ENCODE results near the gene ICAM1. TPM values are rescaled to one million over a fixed set of nuclear protein-coding genes. Genes with fewer than 3 reads are reported as not detected.

The ICAM1 gene
- polyA plus RNA-seq, 1 of the 3 experiments (the other 2 are of a cell fraction) = 14.5 TPM

DNA sequence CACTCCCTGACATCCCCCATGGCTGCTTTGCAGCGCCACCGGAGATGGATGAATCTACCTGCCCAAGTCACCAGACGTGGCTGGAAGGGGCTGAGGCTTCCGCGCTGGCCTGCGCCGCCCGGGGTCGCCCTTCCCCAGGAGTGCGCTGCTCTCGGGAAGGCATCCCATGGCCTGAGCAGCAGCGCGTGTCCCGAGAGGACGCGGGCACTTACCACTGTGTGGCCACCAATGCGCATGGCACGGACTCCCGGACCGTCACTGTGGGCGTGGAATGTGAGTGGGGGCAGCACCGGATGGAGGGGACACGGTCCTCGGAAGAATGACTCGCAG, 23.4 kb downstream of the ICAM1 start (continued):
- TF ChIP-seq CTCF (IDR thresholded peaks at IDR 0.05) = no peak

DNA sequence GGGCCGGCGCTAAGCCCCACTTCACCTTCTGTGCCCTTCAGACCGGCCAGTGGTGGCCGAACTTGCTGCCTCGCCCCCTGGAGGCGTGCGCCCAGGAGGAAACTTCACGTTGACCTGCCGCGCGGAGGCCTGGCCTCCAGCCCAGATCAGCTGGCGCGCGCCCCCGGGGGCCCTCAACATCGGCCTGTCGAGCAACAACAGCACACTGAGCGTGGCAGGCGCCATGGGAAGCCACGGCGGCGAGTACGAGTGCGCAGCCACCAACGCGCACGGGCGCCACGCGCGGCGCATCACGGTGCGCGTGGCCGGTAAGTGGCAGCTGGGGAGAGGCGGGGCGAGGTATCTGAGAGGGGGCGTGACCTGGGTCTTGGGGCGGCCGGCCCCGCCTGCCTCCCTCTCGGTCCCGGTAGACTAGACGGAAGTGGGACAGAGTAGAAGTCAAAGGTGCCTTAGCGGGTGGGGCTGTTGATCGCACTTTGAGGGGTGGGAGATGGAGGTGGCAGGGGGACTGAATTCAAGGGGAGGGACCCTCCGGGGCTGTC, 24.5 kb downstream of the ICAM1 start:
- Histone ChIP-seq H3K4me3 (ENCODE audit: low read depth in 2 of 2, low read length in 1 of 2) (no peak overlapping the region), H3K9me2 (no peaks in the 10 kb centered on the region), H3K4me2 (peak overlapping the region; percentile 19; the same call in 1 of the 2 replicates), H4K20me1 (ENCODE audit: insufficient read depth) (no peaks in the 10 kb centered on the region), H3K79me2 (ENCODE audit: insufficient read depth) (no peaks in the 10 kb centered on the region), H3K27ac (ENCODE audit: low read depth in 2 of 2, low read length in 1 of 2) (no peak overlapping the region), H3F3A (replicated peaks; ENCODE audit: insufficient read depth) (no peaks in the 10 kb centered on the region), H2AFZ (ENCODE audit: low read depth) (no peak overlapping the region), H3K27me3 (ENCODE audit: insufficient read depth) (no peaks in the 10 kb centered on the region), H3K9me3 (no peaks in the 10 kb centered on the region), H3K4me1 (ENCODE audit: control insufficient read depth in 1 of 2, insufficient read depth in 2 of 2, low read depth in 1 of 2, low read length in 1 of 2) (peaks cover 0 to 26% of the 10 kb centered on the region in 2 experiments; a peak in 1 of 4 replicates), H3K9ac (no peak overlapping the region), H3K36me3 (replicated peaks in 1 of 2; ENCODE audit: control insufficient read depth in 1 of 2, insufficient read depth in 2 of 2, low read length in 1 of 2) (no peaks in the 10 kb centered on the region)
- CTCF ChIA-PET = interaction anchor here (1.3 kb wide), 1 partner anchor 36 kb away, joined by 3 read pairs; no protein-coding TSS in a partner anchor
- TF ChIP-seq RXRA (IDR thresholded peaks at IDR 0.05; ENCODE audit: borderline replicate concordance, low read depth) = no peak
- TF ChIP-seq GATA2 (CRISPR knock-in tag; IDR thresholded peaks at IDR 0.05) = no peak
- TF ChIP-seq YY1 (IDR thresholded peaks at IDR 0.05; ENCODE audit: low read depth) = no peak
- TF ChIP-seq, protein P1, sequence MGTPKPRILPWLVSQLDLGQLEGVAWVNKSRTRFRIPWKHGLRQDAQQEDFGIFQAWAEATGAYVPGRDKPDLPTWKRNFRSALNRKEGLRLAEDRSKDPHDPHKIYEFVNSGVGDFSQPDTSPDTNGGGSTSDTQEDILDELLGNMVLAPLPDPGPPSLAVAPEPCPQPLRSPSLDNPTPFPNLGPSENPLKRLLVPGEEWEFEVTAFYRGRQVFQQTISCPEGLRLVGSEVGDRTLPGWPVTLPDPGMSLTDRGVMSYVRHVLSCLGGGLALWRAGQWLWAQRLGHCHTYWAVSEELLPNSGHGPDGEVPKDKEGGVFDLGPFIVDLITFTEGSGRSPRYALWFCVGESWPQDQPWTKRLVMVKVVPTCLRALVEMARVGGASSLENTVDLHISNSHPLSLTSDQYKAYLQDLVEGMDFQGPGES (IDR thresholded peaks at IDR 0.05; ENCODE audit: low read depth, low read length) = no peak
- no peak for TF ChIP-seq RFX5 (IDR thresholded peaks at IDR 0.05; ENCODE audit: low read length)
- TF ChIP-seq NFIC (IDR thresholded peaks at IDR 0.05; ENCODE audit: borderline replicate concordance) = no peak
- TF ChIP-seq POLR2AphosphoS5 (IDR thresholded peaks at IDR 0.05; ENCODE audit: low read depth, low read length) = no peak
- no peak for TF ChIP-seq FOSL2 (IDR thresholded peaks at IDR 0.05; ENCODE audit: borderline replicate concordance, low read depth)
- TF ChIP-seq MEF2A (IDR thresholded peaks at IDR 0.05; ENCODE audit: borderline replicate concordance, low read depth) = no peak
- TF ChIP-seq TEAD4 (IDR thresholded peaks at IDR 0.05; ENCODE audit: borderline replicate concordance, insufficient read depth) = no peak
- TF ChIP-seq NRF1 (IDR thresholded peaks at IDR 0.05; ENCODE audit: low read depth, low read length) = no peak
- TF ChIP-seq, protein P2, sequence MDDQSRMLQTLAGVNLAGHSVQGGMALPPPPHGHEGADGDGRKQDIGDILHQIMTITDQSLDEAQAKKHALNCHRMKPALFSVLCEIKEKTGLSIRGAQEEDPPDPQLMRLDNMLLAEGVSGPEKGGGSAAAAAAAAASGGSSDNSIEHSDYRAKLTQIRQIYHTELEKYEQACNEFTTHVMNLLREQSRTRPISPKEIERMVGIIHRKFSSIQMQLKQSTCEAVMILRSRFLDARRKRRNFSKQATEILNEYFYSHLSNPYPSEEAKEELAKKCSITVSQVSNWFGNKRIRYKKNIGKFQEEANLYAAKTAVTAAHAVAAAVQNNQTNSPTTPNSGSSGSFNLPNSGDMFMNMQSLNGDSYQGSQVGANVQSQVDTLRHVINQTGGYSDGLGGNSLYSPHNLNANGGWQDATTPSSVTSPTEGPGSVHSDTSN (IDR thresholded peaks at IDR 0.05) = no peak
- TF ChIP-seq SIN3A (IDR thresholded peaks at IDR 0.05; ENCODE audit: borderline replicate concordance, low read depth, low read length) = no peak
- TF ChIP-seq SMC3 (IDR thresholded peaks at IDR 0.05; ENCODE audit: low read depth, low read length) = no peak
- TF ChIP-seq RAD21 (IDR thresholded peaks at IDR 0.05; ENCODE audit: low read length) = no peak
- 52% methylated on average over 16 of the region's 48 CpGs for WGBS (ENCODE audit: low lambda C conversion rate)
- POLR2A ChIA-PET = no interaction called here
- DNase-seq = peak; percentile 52
